Non-pigmented ciliary epithelial cell (primary cell): ENCODE measurements around the gene NANOS1.

Experiments used
- DNase-seq: peaks from one replicate; pipeline ENCODE4 v3.0.0-alpha.2; 2010; ENCODE audit warnings: low read depth

NANOS1 gene

DNA sequence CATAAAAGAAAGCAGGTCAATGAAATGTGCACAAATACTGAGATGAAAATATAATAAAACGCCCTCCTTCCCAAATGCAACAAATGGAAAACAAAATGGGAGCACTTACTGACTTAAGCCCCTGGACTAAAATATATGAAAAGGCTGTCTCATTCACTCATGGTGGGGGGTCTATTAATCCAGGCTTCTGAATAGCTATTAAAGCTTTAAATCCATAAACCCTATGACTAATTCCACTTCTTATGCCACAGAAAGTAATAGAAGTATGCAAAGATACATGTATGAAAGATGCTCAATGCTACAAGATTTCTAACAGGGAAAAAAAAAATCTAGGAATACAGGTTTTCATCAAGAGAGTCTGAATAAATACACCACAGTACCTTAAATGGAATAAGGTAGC lies 30.6 kb downstream of the NANOS1 start:
- no peak for DNase-seq

DNA sequence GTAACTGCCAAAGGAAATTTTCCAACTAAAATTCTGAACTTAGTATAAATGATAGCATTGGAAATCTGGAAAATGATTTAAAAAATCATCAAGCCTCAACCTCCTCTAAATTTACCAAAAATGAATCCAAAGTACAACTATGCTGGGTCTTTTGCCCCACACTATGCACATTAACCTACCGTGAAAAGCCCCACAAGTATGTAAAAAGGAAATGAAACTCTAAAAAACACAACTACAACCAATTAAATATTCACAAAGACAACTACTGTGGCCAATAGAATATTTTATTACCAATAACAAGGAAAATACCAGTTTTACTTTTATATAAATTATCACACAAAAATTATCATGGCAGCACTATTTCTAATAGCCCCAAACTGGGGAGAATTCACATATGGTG lies 31.8 kb downstream of the NANOS1 start:
- DNase-seq: no peak

DNA sequence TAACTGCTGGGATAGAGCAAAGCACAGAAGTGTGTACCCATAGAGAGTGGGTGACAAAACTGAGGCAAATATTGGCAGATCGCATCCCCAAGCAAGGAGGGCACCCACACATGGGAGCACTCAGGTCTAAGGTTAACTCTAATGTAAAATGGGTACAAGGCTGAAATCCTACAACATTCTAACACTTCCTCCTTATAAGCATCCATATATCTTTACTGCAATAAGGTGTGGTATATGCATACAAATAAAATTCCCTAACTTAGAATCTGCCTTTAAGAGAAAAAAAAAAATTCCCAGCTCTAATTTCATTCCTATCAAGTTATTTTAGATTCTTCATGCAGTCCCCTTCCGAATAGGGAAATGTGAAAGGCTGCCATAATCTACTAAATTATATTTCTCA lies 32.4 kb downstream of the NANOS1 start:
- no peak for DNase-seq

DNA sequence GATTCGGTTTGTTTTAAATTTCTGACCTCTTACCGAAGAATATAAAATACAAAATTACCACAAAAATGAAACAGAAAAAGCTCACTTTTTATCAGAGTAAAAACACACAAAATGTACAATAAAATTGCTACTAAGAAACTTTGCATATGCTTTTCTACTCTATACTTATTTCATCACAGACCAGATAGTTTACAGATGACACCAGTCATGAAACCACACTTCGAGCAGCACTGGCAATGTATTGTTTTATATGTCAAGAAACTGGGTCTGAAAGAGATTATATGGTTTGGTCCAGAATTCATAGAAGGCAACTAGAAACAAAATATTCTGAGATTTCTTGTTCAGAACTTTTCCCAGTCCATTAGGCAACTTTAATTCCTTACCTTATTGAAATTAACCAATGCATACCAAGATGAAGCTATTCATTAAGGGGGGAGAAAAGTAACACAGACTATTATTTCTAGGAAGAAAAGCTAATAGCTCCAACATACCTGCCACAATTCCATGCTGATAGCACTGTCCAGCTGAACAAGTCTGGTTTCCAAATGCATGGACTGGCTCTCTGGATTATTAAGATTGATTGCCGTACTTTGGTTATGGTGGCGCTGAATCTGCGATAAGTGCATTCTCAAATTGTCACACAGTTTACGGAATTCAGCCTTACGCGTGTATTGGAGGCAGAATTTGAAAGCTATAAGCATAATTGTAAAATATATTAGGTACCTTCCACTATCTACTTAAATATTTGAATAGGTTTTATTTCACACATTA lies 41.1 kb downstream of the NANOS1 start:
- DNase-seq: no peak

DNA sequence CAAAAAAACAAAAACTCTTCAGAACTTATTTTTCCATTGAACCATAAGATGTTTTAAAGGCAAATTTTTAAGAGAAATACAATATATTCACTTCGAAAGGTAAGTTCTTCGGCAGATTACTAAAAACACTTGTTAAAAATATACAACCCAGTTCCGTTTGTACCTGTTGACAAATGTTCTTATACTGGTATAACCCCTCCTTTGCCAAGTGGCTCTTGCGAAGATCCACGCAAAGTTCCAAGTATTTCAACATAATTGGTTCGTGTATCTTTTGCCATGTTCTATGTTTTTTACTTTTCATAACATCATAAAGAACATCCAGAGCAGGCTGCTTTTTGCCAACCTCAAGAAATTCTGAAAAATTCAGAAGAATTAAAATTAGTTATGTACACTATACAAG lies 44.1 kb downstream of the NANOS1 start:
- no peak for DNase-seq

DNA sequence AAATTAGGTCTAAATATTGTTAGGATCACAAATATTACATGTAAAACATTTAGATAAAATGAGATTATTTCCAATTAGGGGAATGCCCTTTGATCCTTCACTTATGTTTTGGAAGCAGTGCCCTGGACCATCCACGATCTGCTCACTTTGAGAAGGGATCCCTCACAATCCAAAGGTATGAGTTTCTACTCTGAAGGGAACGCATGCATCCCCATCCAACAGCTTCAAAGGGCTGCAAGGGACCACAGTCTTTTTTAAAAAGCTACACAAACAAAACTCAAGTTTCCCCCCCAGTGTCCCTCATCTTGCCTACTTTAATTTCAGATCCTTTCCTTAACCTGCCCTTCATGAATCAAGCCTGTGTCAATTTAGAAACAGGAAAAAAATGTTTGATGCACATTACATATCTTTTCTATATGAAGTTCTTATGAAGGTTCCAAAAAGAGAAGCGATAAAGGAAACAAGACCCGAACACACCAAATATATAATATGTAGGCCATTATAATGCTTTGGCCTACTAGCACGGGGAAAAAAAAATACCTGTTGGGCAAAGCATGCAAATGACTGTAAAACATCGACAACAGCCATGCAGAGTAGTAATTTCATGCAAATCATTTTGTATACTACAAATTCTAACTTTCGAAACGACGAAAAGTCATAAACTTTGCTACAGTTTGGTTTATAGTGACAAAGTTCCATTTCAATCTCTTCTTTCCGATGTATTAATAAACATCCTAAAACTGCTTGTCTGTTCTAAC lies 49.1 kb downstream of the NANOS1 start:
- DNase-seq: no peak

DNA sequence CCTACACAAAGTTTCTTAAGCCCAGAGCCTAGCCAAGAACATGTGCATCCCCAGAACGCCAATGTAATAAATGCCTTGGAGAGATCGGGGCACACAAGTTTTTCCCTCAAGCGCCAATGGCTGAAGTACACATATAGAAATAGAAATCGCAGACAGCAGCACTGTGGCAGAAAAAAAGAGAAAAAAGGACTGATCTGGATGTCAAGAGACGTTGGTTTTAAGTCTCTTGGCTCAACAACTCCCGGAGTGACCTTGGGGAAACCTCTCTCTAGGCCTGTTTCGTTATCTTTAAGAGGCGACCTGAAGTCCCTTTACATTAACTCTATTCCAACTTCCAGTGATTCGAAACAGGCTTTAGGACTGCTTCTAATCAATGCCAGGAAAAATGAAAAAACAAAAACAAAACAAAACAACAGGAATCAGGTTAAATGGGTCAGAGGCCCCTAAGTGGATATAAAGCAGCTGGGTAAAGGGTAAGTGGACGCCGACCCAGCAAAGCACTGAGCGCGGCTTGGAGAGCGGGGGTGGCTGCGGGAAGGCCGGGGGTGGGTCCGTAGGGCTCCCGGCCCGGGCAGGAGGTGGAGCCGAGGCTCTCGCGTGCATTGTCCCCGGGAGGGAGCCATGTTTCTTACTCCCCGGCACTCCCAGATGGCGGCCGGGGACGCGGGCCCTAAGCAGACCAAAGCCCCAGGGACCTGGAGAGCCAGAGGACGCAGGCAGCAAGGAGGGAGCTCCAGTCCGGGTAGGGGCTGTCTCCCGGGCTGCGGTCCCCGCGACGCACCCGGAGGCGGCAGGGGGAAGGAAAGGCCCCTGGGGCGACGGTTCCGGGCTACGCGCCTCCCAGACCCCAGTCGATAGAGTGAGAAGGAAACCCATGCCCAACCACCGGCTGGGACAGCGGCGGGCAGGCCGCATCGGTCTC lies 50.3 kb downstream of the NANOS1 start:
- DNase-seq: peak; percentile 18

DNA sequence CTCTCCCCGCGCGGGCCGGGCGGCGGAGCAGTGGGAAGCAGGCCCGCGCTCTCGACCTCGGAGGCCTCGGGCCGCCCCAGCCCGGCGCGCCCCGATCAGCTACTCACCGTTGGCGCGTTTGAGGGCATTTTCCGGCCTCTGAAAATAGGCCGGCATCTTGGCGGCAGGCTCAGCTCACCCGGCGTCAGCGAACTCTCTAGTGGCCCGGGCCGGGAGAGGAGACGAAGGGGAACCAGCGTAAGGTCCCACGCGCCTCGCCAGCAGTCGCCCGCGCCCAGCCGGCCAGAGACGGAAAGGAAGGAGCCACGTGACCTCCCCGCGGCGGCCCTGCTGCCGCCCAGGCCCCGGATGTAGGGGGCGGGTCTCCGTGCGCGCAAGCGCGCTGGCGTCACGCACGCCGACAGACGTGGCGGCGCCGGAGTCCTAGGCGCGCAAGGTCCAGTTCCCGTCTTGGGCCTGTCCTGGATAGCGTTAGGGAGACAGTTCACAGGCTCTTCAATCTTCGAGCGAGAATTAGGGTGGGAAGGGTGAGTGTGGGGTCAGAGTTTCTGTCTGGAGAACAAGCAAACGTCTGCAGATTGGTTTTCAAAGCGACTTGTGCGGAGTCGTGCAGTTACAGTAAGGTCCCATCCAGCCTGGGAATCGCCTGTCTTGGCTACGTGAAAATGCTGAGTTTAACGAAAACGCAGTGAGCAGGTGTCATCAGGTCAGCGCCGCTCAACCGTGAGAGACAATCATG lies 51.2 kb downstream of the NANOS1 start, which contains the start of gene EIF3A:
TSS of gene EIF3A (minus strand) at position 297 of the 739 bp plus-strand sequence. CDS start at position 156, 141 bp downstream.
- peak; percentile 55 for DNase-seq
